HEK293 (cell line): ENCODE results near the gene NANOS2.
A peak's percentile ranks its signal among the peaks of the same experiment; 100 is the strongest.

ENCODE experiments used
- FEZF1 ChIP-seq: fragments of 450-650 bp; formaldehyde crosslinking; IDR thresholded peaks from 2 replicates; pipeline ENCODE4 v1.5.1; 2016; ENCODE audit warnings: missing biosample characterization, missing genetic modification characterization
- GLI2 ChIP-seq: fragments of 450-650 bp; formaldehyde crosslinking; IDR thresholded peaks from 2 replicates; pipeline ENCODE4; 2017; ENCODE audit warnings: missing biosample characterization, missing genetic modification characterization, low read depth, borderline replicate concordance
- KLF10 ChIP-seq: fragments of 450-650 bp; IDR thresholded peaks from 2 replicates; pipeline ENCODE4 v1.5.1; 2018; ENCODE audit warnings: missing biosample characterization, mild to moderate bottlenecking, missing genetic modification characterization
- KLF7 ChIP-seq: fragments of 450-650 bp; formaldehyde crosslinking; IDR thresholded peaks from 2 replicates; pipeline ENCODE4 v1.5.1; 2016; ENCODE audit warnings: missing biosample characterization, missing genetic modification characterization, borderline replicate concordance
- KLF8 ChIP-seq: fragments of 450-650 bp; formaldehyde crosslinking; IDR thresholded peaks from 2 replicates; pipeline ENCODE4 v1.5.1; 2016; ENCODE audit warnings: missing biosample characterization, missing genetic modification characterization
- KLF9 ChIP-seq: fragments of 450-650 bp; formaldehyde crosslinking; IDR thresholded peaks from 2 replicates; pipeline ENCODE4 v1.5.1; 2016; ENCODE audit warnings: missing biosample characterization, missing genetic modification characterization, low read depth
- MYNN ChIP-seq: fragments of 450-650 bp; formaldehyde crosslinking; IDR thresholded peaks from 2 replicates; pipeline ENCODE4 v1.5.1; 2016; ENCODE audit warnings: missing biosample characterization, missing genetic modification characterization, borderline replicate concordance
- MZF1 ChIP-seq: fragments of 450-650 bp; formaldehyde crosslinking; IDR thresholded peaks from 2 replicates; pipeline ENCODE4 v1.5.1; 2017; ENCODE audit warnings: missing biosample characterization, missing genetic modification characterization, borderline replicate concordance
- OSR2 ChIP-seq: fragments of 450-650 bp; formaldehyde crosslinking; IDR thresholded peaks from 2 replicates; pipeline ENCODE4 v1.5.1; 2016; ENCODE audit warnings: missing biosample characterization, missing genetic modification characterization
- SCRT2 ChIP-seq: fragments of 450-650 bp; formaldehyde crosslinking; IDR thresholded peaks from 2 replicates; pipeline ENCODE4 v1.5.1; 2016; ENCODE audit warnings: missing biosample characterization, missing genetic modification characterization
- SP2 ChIP-seq: fragments of 450-650 bp; formaldehyde crosslinking; IDR thresholded peaks from 2 replicates; pipeline ENCODE4 v1.5.1; 2016; ENCODE audit warnings: missing biosample characterization, missing genetic modification characterization
- SP3 ChIP-seq: fragments of 450-650 bp; formaldehyde crosslinking; IDR thresholded peaks from 2 replicates; pipeline ENCODE4 v1.5.1; 2016; ENCODE audit warnings: missing biosample characterization, missing genetic modification characterization
- ZBTB1 ChIP-seq: fragments of 450-650 bp; formaldehyde crosslinking; IDR thresholded peaks from 2 replicates; pipeline ENCODE4 v1.5.1; 2016; ENCODE audit warnings: missing biosample characterization, missing genetic modification characterization
- ZBTB20 ChIP-seq: fragments of 450-650 bp; formaldehyde crosslinking; IDR thresholded peaks from 2 replicates; pipeline ENCODE4 v1.5.1; 2016; ENCODE audit warnings: missing biosample characterization, missing genetic modification characterization
- ZBTB8A ChIP-seq: fragments of 450-650 bp; formaldehyde crosslinking; IDR thresholded peaks from 2 replicates; pipeline ENCODE4 v1.5.1; 2016; ENCODE audit warnings: missing biosample characterization, missing genetic modification characterization
- ZFP69B ChIP-seq: fragments of 450-650 bp; formaldehyde crosslinking; IDR thresholded peaks from 2 replicates; pipeline ENCODE4 v1.5.1; 2016; ENCODE audit warnings: missing biosample characterization, missing genetic modification characterization
- ZNF146 ChIP-seq: fragments of 450-650 bp; formaldehyde crosslinking; IDR thresholded peaks from 2 replicates; pipeline ENCODE4 v1.5.1; 2016; ENCODE audit warnings: missing biosample characterization, missing genetic modification characterization
- ZNF155 ChIP-seq: fragments of 450-650 bp; formaldehyde crosslinking; IDR thresholded peaks from 2 replicates; pipeline ENCODE4 v1.5.1; 2016; ENCODE audit warnings: missing biosample characterization, missing genetic modification characterization
- ZNF175 ChIP-seq: fragments of 450-650 bp; formaldehyde crosslinking; IDR thresholded peaks from 2 replicates; pipeline ENCODE4 v1.5.1; 2016; ENCODE audit warnings: missing biosample characterization, missing genetic modification characterization
- ZNF19 ChIP-seq: fragments of 450-650 bp; formaldehyde crosslinking; IDR thresholded peaks from 2 replicates; pipeline ENCODE4; 2016; ENCODE audit warnings: missing biosample characterization, missing genetic modification characterization, low read depth
- ZNF202 ChIP-seq: fragments of 450-650 bp; formaldehyde crosslinking; IDR thresholded peaks from 2 replicates; pipeline ENCODE4 v1.5.1; 2016; ENCODE audit warnings: missing biosample characterization, missing genetic modification characterization, borderline replicate concordance
- ZNF311 ChIP-seq: fragments of 450-650 bp; formaldehyde crosslinking; IDR thresholded peaks from 2 replicates; pipeline ENCODE4 v1.5.1; 2017; ENCODE audit warnings: missing biosample characterization, missing genetic modification characterization, borderline replicate concordance
- ZNF350 ChIP-seq: fragments of 450-650 bp; formaldehyde crosslinking; IDR thresholded peaks from 2 replicates; pipeline ENCODE4 v1.5.0; 2017; ENCODE audit warnings: missing biosample characterization, mild to moderate bottlenecking, missing genetic modification characterization
- ZNF596 ChIP-seq: fragments of 450-650 bp; IDR thresholded peaks from 2 replicates; pipeline ENCODE4 v1.5.0; 2018; ENCODE audit warnings: missing biosample characterization, mild to moderate bottlenecking, missing genetic modification characterization, moderate library complexity
- TF ChIP-seq, protein P1 (sequence below): fragments of 450-650 bp; formaldehyde crosslinking; IDR thresholded peaks from 2 replicates; pipeline ENCODE4 v1.5.1; 2016; ENCODE audit warnings: missing biosample characterization, missing genetic modification characterization, low read depth
- TF ChIP-seq, protein P2 (sequence below): fragments of 450-650 bp; IDR thresholded peaks from 2 replicates; pipeline ENCODE4 v1.5.1; 2018; ENCODE audit warnings: missing biosample characterization, missing genetic modification characterization
- TF ChIP-seq, protein P3 (sequence below): fragments of 450-650 bp; formaldehyde crosslinking; conservative IDR thresholded peaks from 2 replicates; pipeline ENCODE4 v1.5.1; 2016; ENCODE audit warnings: low read depth, missing biosample characterization, missing genetic modification characterization
- TF ChIP-seq, protein P4 (sequence below): fragments of 450-650 bp; formaldehyde crosslinking; IDR thresholded peaks from 2 replicates; pipeline ENCODE4 v1.5.1; 2017; ENCODE audit warnings: missing biosample characterization, missing genetic modification characterization
- TF ChIP-seq, protein P5 (sequence below): fragments of 450-650 bp; formaldehyde crosslinking; IDR thresholded peaks from 2 replicates; pipeline ENCODE4 v1.5.1; 2016; ENCODE audit warnings: missing biosample characterization, missing genetic modification characterization

NANOS2 gene

DNA sequence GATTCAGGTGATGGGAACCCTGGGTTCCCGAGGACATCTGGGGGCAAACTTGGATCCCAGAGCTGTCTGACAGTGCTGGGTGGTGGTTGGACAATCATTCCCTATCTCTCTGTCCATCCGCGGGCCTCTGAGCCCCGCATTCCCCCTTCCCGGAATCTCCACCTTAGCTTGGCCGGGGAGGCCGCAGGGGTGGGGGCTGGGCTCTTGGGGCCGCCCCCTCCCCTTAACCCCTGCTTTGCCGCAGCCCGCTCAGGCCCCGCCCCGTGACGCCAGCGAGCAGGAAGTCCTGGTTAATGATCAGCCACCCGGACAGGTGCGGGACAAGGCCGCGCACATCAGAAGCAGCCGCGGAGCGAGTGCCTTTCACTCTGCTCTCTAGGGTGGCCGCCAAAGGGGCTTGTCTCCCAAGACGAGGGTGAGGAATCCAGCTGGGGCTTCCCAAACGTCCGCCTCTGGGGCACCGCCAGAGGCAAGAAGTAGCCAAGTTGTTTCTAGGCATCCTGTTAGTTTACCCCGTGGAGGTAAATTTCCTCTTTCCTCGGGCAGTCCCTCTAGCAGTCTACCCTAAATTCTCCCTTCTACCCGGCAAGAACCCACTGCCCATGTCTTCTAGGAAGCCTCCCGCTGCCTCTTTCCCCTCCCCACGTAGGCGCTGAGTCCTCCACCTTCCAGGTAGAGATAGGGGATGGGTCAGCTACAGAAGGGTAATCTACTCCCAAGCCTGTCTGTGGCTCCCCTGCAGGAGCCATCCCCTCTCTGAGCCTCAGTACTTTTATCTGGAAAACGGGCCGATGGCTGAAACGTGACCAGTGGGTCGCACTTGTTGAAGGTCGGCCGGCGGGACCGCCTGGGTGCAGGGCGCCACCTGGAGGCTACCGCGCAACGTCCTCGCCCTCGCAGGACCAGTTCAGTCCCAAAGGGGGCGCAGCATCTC lies 31.7 kb downstream of the NANOS2 start (continued):
- TF ChIP-seq, protein P1, sequence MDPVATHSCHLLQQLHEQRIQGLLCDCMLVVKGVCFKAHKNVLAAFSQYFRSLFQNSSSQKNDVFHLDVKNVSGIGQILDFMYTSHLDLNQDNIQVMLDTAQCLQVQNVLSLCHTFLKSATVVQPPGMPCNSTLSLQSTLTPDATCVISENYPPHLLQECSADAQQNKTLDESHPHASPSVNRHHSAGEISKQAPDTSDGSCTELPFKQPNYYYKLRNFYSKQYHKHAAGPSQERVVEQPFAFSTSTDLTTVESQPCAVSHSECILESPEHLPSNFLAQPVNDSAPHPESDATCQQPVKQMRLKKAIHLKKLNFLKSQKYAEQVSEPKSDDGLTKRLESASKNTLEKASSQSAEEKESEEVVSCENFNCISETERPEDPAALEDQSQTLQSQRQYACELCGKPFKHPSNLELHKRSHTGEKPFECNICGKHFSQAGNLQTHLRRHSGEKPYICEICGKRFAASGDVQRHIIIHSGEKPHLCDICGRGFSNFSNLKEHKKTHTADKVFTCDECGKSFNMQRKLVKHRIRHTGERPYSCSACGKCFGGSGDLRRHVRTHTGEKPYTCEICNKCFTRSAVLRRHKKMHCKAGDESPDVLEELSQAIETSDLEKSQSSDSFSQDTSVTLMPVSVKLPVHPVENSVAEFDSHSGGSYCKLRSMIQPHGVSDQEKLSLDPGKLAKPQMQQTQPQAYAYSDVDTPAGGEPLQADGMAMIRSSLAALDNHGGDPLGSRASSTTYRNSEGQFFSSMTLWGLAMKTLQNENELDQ (tag by site-specific recombination) = no peak
- TF ChIP-seq ZFP69B (tag by site-specific recombination) = peak; percentile 34; the same call in 1 of the 2 replicates
- TF ChIP-seq, protein P2, sequence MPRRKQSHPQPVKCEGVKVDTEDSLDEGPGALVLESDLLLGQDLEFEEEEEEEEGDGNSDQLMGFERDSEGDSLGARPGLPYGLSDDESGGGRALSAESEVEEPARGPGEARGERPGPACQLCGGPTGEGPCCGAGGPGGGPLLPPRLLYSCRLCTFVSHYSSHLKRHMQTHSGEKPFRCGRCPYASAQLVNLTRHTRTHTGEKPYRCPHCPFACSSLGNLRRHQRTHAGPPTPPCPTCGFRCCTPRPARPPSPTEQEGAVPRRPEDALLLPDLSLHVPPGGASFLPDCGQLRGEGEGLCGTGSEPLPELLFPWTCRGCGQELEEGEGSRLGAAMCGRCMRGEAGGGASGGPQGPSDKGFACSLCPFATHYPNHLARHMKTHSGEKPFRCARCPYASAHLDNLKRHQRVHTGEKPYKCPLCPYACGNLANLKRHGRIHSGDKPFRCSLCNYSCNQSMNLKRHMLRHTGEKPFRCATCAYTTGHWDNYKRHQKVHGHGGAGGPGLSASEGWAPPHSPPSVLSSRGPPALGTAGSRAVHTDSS (tag by site-specific recombination) = no peak
- no peak for TF ChIP-seq FEZF1 (tag by site-specific recombination)
- TF ChIP-seq ZBTB20 (tag by site-specific recombination) = no peak
- TF ChIP-seq ZNF19 (tag by site-specific recombination) = no peak
- no peak for TF ChIP-seq ZNF146 (tag by site-specific recombination)
- TF ChIP-seq, protein P3, sequence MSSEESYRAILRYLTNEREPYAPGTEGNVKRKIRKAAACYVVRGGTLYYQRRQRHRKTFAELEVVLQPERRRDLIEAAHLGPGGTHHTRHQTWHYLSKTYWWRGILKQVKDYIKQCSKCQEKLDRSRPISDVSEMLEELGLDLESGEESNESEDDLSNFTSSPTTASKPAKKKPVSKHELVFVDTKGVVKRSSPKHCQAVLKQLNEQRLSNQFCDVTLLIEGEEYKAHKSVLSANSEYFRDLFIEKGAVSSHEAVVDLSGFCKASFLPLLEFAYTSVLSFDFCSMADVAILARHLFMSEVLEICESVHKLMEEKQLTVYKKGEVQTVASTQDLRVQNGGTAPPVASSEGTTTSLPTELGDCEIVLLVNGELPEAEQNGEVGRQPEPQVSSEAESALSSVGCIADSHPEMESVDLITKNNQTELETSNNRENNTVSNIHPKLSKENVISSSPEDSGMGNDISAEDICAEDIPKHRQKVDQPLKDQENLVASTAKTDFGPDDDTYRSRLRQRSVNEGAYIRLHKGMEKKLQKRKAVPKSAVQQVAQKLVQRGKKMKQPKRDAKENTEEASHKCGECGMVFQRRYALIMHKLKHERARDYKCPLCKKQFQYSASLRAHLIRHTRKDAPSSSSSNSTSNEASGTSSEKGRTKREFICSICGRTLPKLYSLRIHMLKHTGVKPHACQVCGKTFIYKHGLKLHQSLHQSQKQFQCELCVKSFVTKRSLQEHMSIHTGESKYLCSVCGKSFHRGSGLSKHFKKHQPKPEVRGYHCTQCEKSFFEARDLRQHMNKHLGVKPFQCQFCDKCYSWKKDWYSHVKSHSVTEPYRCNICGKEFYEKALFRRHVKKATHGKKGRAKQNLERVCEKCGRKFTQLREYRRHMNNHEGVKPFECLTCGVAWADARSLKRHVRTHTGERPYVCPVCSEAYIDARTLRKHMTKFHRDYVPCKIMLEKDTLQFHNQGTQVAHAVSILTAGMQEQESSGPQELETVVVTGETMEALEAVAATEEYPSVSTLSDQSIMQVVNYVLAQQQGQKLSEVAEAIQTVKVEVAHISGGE (tag by site-specific recombination) = 0 out of 2 replicates have a peak, but pooled peaks have one; percentile 11
- no peak for TF ChIP-seq SP2 (tag by site-specific recombination)
- TF ChIP-seq KLF10 (tag by site-specific recombination) = no peak
- no peak for TF ChIP-seq ZBTB1 (tag by site-specific recombination)
- peak; percentile 100 for TF ChIP-seq SCRT2 (tag by site-specific recombination)
- TF ChIP-seq OSR2 (tag by site-specific recombination) = no peak
- peak; percentile 51; the same call in 1 of the 2 replicates for TF ChIP-seq KLF8 (tag by site-specific recombination)
- no peak for TF ChIP-seq MZF1 (tag by site-specific recombination)
- peak; percentile 30; the same call in 1 of the 2 replicates for TF ChIP-seq KLF7 (tag by site-specific recombination)
- TF ChIP-seq MYNN (tag by site-specific recombination) = no peak
- TF ChIP-seq ZBTB8A = no peak
- no peak for TF ChIP-seq ZNF596 (tag by site-specific recombination)
- no peak; the same call in 1 of the 2 replicates for TF ChIP-seq SP3 (tag by site-specific recombination)
- no peak for TF ChIP-seq KLF9
- no peak for TF ChIP-seq ZNF175
- no peak for TF ChIP-seq ZNF311 (tag by site-specific recombination)
- TF ChIP-seq, protein P4, sequence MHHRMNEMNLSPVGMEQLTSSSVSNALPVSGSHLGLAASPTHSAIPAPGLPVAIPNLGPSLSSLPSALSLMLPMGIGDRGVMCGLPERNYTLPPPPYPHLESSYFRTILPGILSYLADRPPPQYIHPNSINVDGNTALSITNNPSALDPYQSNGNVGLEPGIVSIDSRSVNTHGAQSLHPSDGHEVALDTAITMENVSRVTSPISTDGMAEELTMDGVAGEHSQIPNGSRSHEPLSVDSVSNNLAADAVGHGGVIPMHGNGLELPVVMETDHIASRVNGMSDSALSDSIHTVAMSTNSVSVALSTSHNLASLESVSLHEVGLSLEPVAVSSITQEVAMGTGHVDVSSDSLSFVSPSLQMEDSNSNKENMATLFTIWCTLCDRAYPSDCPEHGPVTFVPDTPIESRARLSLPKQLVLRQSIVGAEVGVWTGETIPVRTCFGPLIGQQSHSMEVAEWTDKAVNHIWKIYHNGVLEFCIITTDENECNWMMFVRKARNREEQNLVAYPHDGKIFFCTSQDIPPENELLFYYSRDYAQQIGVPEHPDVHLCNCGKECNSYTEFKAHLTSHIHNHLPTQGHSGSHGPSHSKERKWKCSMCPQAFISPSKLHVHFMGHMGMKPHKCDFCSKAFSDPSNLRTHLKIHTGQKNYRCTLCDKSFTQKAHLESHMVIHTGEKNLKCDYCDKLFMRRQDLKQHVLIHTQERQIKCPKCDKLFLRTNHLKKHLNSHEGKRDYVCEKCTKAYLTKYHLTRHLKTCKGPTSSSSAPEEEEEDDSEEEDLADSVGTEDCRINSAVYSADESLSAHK (tag by site-specific recombination) = no peak
- TF ChIP-seq ZNF350 (tag by site-specific recombination) = no peak
- TF ChIP-seq, protein P5, sequence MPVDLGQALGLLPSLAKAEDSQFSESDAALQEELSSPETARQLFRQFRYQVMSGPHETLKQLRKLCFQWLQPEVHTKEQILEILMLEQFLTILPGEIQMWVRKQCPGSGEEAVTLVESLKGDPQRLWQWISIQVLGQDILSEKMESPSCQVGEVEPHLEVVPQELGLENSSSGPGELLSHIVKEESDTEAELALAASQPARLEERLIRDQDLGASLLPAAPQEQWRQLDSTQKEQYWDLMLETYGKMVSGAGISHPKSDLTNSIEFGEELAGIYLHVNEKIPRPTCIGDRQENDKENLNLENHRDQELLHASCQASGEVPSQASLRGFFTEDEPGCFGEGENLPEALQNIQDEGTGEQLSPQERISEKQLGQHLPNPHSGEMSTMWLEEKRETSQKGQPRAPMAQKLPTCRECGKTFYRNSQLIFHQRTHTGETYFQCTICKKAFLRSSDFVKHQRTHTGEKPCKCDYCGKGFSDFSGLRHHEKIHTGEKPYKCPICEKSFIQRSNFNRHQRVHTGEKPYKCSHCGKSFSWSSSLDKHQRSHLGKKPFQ (tag by site-specific recombination) = no peak
- no peak for TF ChIP-seq ZNF155 (tag by site-specific recombination)
- no peak for TF ChIP-seq ZNF202 (tag by site-specific recombination)
- TF ChIP-seq GLI2 (tag by site-specific recombination) = no peak
